DOHH2 (cell line): Measurements from ENCODE around the gene HTR6.

ENCODE experiments used
- EZH2phosphoT487 ChIP-seq: fragments of 200-600 bp; sonication (generic); IDR thresholded peaks from 2 replicates; pipeline ENCODE4 v1.6.1; 2017; ENCODE audit warnings: borderline replicate concordance, mild to moderate bottlenecking, antibody characterized with exemption, low read length, moderate library complexity, mixed read lengths
- TF ChIP-seq, protein P1 (sequence below): fragments of 200-600 bp; sonication (generic); IDR thresholded peaks from one replicate; pipeline ENCODE4 v1.5.1; 2014; ENCODE audit warnings: antibody characterized with exemption, mild to moderate bottlenecking, low read depth, low read length; ENCODE audit not compliant: poor library complexity, severe bottlenecking

DNA sequence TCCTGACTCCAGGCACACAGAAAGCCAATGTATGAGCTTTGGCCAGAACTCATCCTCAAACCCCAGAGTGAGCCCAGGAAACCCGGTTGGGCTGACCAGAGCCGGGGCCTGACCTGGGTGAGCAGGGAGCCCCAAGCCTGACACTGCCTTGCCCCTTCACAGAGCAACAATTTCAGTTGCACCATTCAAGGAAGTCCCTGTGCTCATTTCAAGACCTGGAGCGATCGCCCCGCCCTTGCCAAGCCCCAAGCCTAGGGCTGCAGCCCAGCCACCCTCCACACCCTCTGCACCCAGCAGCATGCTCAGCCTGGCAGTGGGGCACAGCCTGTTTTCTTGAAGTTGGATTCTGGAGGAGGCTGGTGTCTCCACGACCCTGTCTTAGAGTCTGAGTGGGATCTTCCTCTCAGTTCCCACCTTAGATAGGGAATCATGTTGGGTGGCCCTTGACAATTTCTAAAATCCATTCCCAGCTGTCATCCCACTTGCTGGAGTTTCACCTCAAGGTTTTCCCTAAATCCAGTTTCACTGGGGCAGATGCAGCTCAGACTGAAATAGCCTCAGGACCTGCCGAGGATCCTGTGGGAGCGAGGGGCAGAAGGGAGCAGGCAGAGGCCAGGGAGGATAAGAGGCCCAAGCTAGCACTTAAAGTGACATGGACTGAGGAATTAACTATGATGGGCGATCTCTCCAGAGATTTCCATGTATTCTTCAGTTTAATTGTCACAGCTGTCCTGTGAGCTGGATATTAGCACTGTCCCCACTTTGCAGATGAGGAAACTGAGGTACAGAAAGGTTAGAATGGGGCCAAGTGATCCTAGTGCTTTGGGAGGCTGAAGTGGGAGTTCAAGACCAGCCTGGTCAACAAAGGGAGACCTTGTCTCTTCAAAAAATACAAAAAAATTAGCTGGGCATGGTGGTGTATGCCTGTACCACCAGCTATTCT lies 18.0 kb upstream of the HTR6 start:
- TF ChIP-seq, protein P1, sequence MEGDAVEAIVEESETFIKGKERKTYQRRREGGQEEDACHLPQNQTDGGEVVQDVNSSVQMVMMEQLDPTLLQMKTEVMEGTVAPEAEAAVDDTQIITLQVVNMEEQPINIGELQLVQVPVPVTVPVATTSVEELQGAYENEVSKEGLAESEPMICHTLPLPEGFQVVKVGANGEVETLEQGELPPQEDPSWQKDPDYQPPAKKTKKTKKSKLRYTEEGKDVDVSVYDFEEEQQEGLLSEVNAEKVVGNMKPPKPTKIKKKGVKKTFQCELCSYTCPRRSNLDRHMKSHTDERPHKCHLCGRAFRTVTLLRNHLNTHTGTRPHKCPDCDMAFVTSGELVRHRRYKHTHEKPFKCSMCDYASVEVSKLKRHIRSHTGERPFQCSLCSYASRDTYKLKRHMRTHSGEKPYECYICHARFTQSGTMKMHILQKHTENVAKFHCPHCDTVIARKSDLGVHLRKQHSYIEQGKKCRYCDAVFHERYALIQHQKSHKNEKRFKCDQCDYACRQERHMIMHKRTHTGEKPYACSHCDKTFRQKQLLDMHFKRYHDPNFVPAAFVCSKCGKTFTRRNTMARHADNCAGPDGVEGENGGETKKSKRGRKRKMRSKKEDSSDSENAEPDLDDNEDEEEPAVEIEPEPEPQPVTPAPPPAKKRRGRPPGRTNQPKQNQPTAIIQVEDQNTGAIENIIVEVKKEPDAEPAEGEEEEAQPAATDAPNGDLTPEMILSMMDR: no peak
- no peak for TF ChIP-seq EZH2phosphoT487
